ENCODE data around the gene UCK2. TPM values are rescaled to one million over a fixed set of nuclear protein-coding genes. Genes with fewer than 3 reads are reported as not detected.

The UCK2 gene
- total and polyA plus RNA-seq, 9 of the 15 experiments (the other 6 are each of a cell fraction or from before 2014, with no cell fraction given): 71.6 to 145 (median 95.8) TPM

GRCh38 chr1:165842671-165843129, 15.3 kb downstream of the UCK2 start (continued):
- no peak for TF ChIP-seq ZNF740 (CRISPR knock-in tag; IDR thresholded peaks at IDR 0.05)
- no peak for TF ChIP-seq ZNF740 (tag; IDR thresholded peaks at IDR 0.05)
- TF ChIP-seq FIP1L1 (IDR thresholded peaks at IDR 0.05; ENCODE audit: low read depth, low read length, poor library complexity, severe bottlenecking): no peak
- TF ChIP-seq CHD7 (IDR thresholded peaks at IDR 0.05; ENCODE audit: low read depth, low read length): no peak
- no peak for TF ChIP-seq RBM15 (IDR thresholded peaks at IDR 0.05; ENCODE audit: insufficient read depth, low read length)
- no peak for TF ChIP-seq HNRNPL (IDR thresholded peaks at IDR 0.05; ENCODE audit: low read depth, low read length)
- TF ChIP-seq ZNF551 (CRISPR knock-in tag; IDR thresholded peaks at IDR 0.05): no peak
- TF ChIP-seq ZBTB5 (IDR thresholded peaks at IDR 0.05): no peak
- no peak for TF ChIP-seq ZNF695 (CRISPR knock-in tag; IDR thresholded peaks at IDR 0.05)
- TF ChIP-seq RBFOX2 (IDR thresholded peaks at IDR 0.05; ENCODE audit: low read depth, low read length): no peak
- no peak for TF ChIP-seq ZSCAN29 (IDR thresholded peaks at IDR 0.05)
- no peak for TF ChIP-seq SMAD3 (CRISPR knock-in tag; conservative IDR thresholded peaks at IDR 0.05)
- peak; percentile 88 for TF ChIP-seq LEF1 (IDR thresholded peaks at IDR 0.05)
- no peak for TF ChIP-seq NR4A1 (CRISPR knock-in tag; IDR thresholded peaks at IDR 0.05)
- TF ChIP-seq NR4A1 (tag; IDR thresholded peaks at IDR 0.05): no peak

All from K562 (cell line).